H9 (cell line): ENCODE results near the gene SRSF12. TPM values are rescaled to one million over a fixed set of nuclear protein-coding genes. Genes with fewer than 3 reads are reported as not detected.

ENCODE experiments used
- DNase-seq: peaks from one replicate; pipeline ENCODE4 v3.0.0-alpha.2; 2017
- H2AFZ ChIP-seq: one replicate; pipeline ENCODE4 v1.6.1; 2013; ENCODE audit warnings: mild to moderate bottlenecking, low read length, control low read depth, moderate library complexity
- H2AK5ac ChIP-seq: 2 replicates; pipeline ENCODE4 v1.6.1; 2013; ENCODE audit warnings: low read length, control low read depth, mixed read lengths; ENCODE audit not compliant: insufficient read length
- H2BK120ac ChIP-seq: one replicate; pipeline ENCODE4 v1.6.1; 2013; ENCODE audit warnings: low read depth, mild to moderate bottlenecking, low read length, control low read depth, inconsistent platforms; ENCODE audit not compliant: poor library complexity, severe bottlenecking
- H2BK12ac ChIP-seq: 2 replicates; pipeline ENCODE4 v1.6.1; 2013; ENCODE audit warnings: low read length, control low read depth, mixed read lengths, low read depth; ENCODE audit not compliant: insufficient read length
- H2BK15ac ChIP-seq: 2 replicates; pipeline ENCODE4 v1.6.1; 2013; ENCODE audit warnings: low read depth, low read length, control low read depth
- H2BK20ac ChIP-seq: one replicate; pipeline ENCODE4 v1.6.1; 2013; ENCODE audit warnings: low read depth, mild to moderate bottlenecking, low read length, control low read depth, inconsistent platforms; ENCODE audit not compliant: poor library complexity, severe bottlenecking
- H2BK5ac ChIP-seq: 2 replicates; pipeline ENCODE4 v1.6.1; 2013; ENCODE audit warnings: low read length, control low read depth, mixed read lengths; ENCODE audit not compliant: insufficient read length
- H3K14ac ChIP-seq: 2 replicates; pipeline ENCODE4 v1.6.1; 2013; ENCODE audit warnings: low read length, control low read depth; ENCODE audit not compliant: insufficient read depth
- H3K18ac ChIP-seq: 2 replicates; pipeline ENCODE4 v1.6.1; 2013; ENCODE audit warnings: low read depth, mild to moderate bottlenecking, mixed read lengths, low read length, control low read depth; ENCODE audit not compliant: insufficient read length
- H3K23ac ChIP-seq: 2 replicates; pipeline ENCODE4 v1.6.1; 2013; ENCODE audit warnings: low read length, control low read depth, mixed read lengths, low read depth; ENCODE audit not compliant: insufficient read length
- H3K23me2 ChIP-seq: 2 replicates; pipeline ENCODE4 v1.6.1; 2013; ENCODE audit warnings: low read depth, mild to moderate bottlenecking, mixed read lengths, low read length, control low read depth; ENCODE audit not compliant: insufficient read length, poor library complexity, severe bottlenecking
- H3K27ac ChIP-seq: 2 replicates; pipeline ENCODE4 v1.5.1; 2013; ENCODE audit warnings: low read length, control low read depth, mixed read lengths, low read depth; ENCODE audit not compliant: insufficient read length
- H3K27me3 ChIP-seq: 2 replicates; pipeline ENCODE4 v1.6.1; 2013; ENCODE audit warnings: low read length, control low read depth, inconsistent platforms; ENCODE audit not compliant: insufficient read depth
- H3K4ac ChIP-seq: 2 replicates; pipeline ENCODE4 v1.6.1; 2013; ENCODE audit warnings: low read depth, mild to moderate bottlenecking, control low read depth, inconsistent platforms, low read length, moderate library complexity
- H3K4me1 ChIP-seq: 2 replicates; pipeline ENCODE4 v1.6.1; 2013; ENCODE audit warnings: low read length, control low read depth, inconsistent platforms; ENCODE audit not compliant: insufficient read depth
- H3K4me2 ChIP-seq: 2 replicates; pipeline ENCODE4 v1.6.1; 2013; ENCODE audit warnings: low read length, control low read depth, mixed read lengths; ENCODE audit not compliant: insufficient read length, insufficient read depth
- H3K56ac ChIP-seq: 2 replicates; pipeline ENCODE4 v1.6.1; 2013; ENCODE audit warnings: low read depth, mild to moderate bottlenecking, mixed read lengths, low read length, control low read depth; ENCODE audit not compliant: insufficient read length
- H3K79me1 ChIP-seq: 2 replicates; pipeline ENCODE4 v1.6.1; 2013; ENCODE audit warnings: low read depth, mild to moderate bottlenecking, moderate library complexity, low read length, control low read depth, inconsistent platforms; ENCODE audit not compliant: insufficient read depth, poor library complexity, severe bottlenecking
- H3K79me2 ChIP-seq: 2 replicates; pipeline ENCODE4 v1.6.1; 2013; ENCODE audit warnings: low read length, control low read depth, inconsistent platforms; ENCODE audit not compliant: insufficient read depth
- H3K9ac ChIP-seq: 2 replicates; pipeline ENCODE4 v1.6.1; 2013; ENCODE audit warnings: low read length, control low read depth, mixed read lengths; ENCODE audit not compliant: insufficient read length; ENCODE audit errors: extremely low read depth
- H3K9me3 ChIP-seq: one replicate; pipeline ENCODE4 v1.6.1; 2013; ENCODE audit warnings: low read depth, low read length, inconsistent platforms; ENCODE audit not compliant: control insufficient read depth
- H3T11ph ChIP-seq: one replicate; pipeline ENCODE4 v1.6.1; 2013; ENCODE audit warnings: mild to moderate bottlenecking, low read length, control low read depth, inconsistent platforms
- H4K20me1 ChIP-seq: one replicate; pipeline ENCODE4 v1.6.1; 2013; ENCODE audit not compliant: control insufficient read depth, insufficient read length, insufficient read depth
- H4K5ac ChIP-seq: 2 replicates; pipeline ENCODE4 v1.6.1; 2013; ENCODE audit warnings: low read depth, mild to moderate bottlenecking, mixed read lengths, low read length, control low read depth; ENCODE audit not compliant: insufficient read length
- H4K8ac ChIP-seq: replicated peaks from 2 replicates; pipeline ENCODE4 v1.6.1; 2013; ENCODE audit warnings: low read length, control low read depth, mixed read lengths, low read depth; ENCODE audit not compliant: insufficient read length
- H4K91ac ChIP-seq: 2 replicates; pipeline ENCODE4 v1.6.1; 2013; ENCODE audit warnings: low read depth, mild to moderate bottlenecking, moderate library complexity, mixed read lengths, low read length, control low read depth; ENCODE audit not compliant: insufficient read length
- H3K27ac Mint-ChIP-seq, 3 experiments: 2 replicates in 2 of 3; 3 replicates in 1 of 3; pipeline ENCODE4 v1.8.0; 2020 to 2021; ENCODE audit warnings: mixed read lengths in 3 of 3, mild to moderate bottlenecking in 1 of 3, moderate library complexity in 1 of 3
- H3K27me3 Mint-ChIP-seq: 2 replicates; pipeline ENCODE4 v1.8.0; 2021; ENCODE audit warnings: low read depth, mild to moderate bottlenecking, moderate library complexity, mixed read lengths
- H3K36me3 Mint-ChIP-seq, 3 experiments: 2 replicates in 2 of 3; 3 replicates in 1 of 3; pipeline ENCODE4 v1.8.0; 2020 to 2021; ENCODE audit warnings: low read depth in 3 of 3, mixed read lengths in 3 of 3; ENCODE audit not compliant: insufficient read depth in 1 of 3
- H3K4me1 Mint-ChIP-seq, 2 experiments: 2 replicates each; pipeline ENCODE4 v1.8.0; 2020; ENCODE audit warnings: mixed read lengths in 2 of 2
- H3K4me3 Mint-ChIP-seq, 2 experiments: 2 replicates in 1 of 2; 3 replicates in 1 of 2; pipeline ENCODE4 v1.8.0; 2020 to 2021; ENCODE audit warnings: mild to moderate bottlenecking in 2 of 2, mixed read lengths in 2 of 2, moderate library complexity in 1 of 2
- H3K9me3 Mint-ChIP-seq, 2 experiments: 2 replicates in 1 of 2; 3 replicates in 1 of 2; pipeline ENCODE4 v1.8.0; 2020; ENCODE audit warnings: mild to moderate bottlenecking in 2 of 2, mixed read lengths in 2 of 2, moderate library complexity in 1 of 2
- CTCF ChIP-seq: fragments of 200-600 bp; sonication (generic); conservative IDR thresholded peaks from 3 replicates; pipeline ENCODE4 v1.8.0; 2021; ENCODE audit warnings: antibody characterized with exemption, mild to moderate bottlenecking
- total RNA-seq: library from RNA; stranded (reverse); gene quantifications from 2 replicates; pipeline ENCODE4 v1.2.1, GENCODE V29; 2021

The SRSF12 gene
- total RNA-seq, 1 experiment from 2014 or later = 7.6 TPM

- H3K27me3 Mint-ChIP-seq = no peaks in the 10 kb centered on the region; the same call in 1 of the 2 replicates
- H3K14ac ChIP-seq = no peak overlapping the region
- no peak for DNase-seq
- no peak overlapping the region for H3K27ac ChIP-seq
- peak overlapping the region; percentile 40 for H3K4me2 ChIP-seq
- no peak overlapping the region for H2BK120ac ChIP-seq
- no peak overlapping the region for H2BK12ac ChIP-seq
- no peak overlapping the region for H2AK5ac ChIP-seq
- H3K9me3 ChIP-seq = no peaks in the 10 kb centered on the region
- peaks cover 13% of the 10 kb centered on the region for H3K23me2 ChIP-seq
- H4K91ac ChIP-seq = no peak overlapping the region
- TF ChIP-seq CTCF = no peak
- peaks cover 34 to 35% of the 10 kb centered on the region in 2 experiments for H3K4me1 Mint-ChIP-seq
- H3K4me1 ChIP-seq = peaks cover 12% of the 10 kb centered on the region; the same call in 1 of the 2 replicates
- no peak overlapping the region for H3K9ac ChIP-seq
- H4K8ac ChIP-seq = no peak overlapping the region
- no peak overlapping the region for H3K18ac ChIP-seq
- H3K79me2 ChIP-seq = peaks cover 8% of the 10 kb centered on the region; the same call in 1 of the 2 replicates
- peak overlapping the region in 1 of 2 experiments; percentile 41; a peak in 3 of 5 replicates for H3K4me3 Mint-ChIP-seq
- no peaks in the 10 kb centered on the region for H3K79me1 ChIP-seq
- no peaks in the 10 kb centered on the region for H3K9me3 Mint-ChIP-seq
- H3K23ac ChIP-seq = no peak overlapping the region
- H3T11ph ChIP-seq = no peak overlapping the region
- no peak overlapping the region for H4K5ac ChIP-seq
- H3K36me3 Mint-ChIP-seq = peaks cover 11 to 34% (median 21%) of the 10 kb centered on the region in 3 experiments; a peak in 6 of 7 replicates
- H2BK5ac ChIP-seq = no peak overlapping the region
- no peak overlapping the region for H2AFZ ChIP-seq
- no peak overlapping the region for H2BK15ac ChIP-seq
- H3K4ac ChIP-seq = no peak overlapping the region
- H3K56ac ChIP-seq = no peak overlapping the region
- no peak overlapping the region for H2BK20ac ChIP-seq
- H4K20me1 ChIP-seq = no peaks in the 10 kb centered on the region
- peak overlapping the region in 1 of 3 experiments; percentile 73; a peak in 2 of 7 replicates for H3K27ac Mint-ChIP-seq
- no peaks in the 10 kb centered on the region for H3K27me3 ChIP-seq
Observed at GRCh38 chr6:89084542-89084941, 33.3 kb downstream of the SRSF12 start.
